Mesodermal cell (in vitro differentiated cells): Measurements from ENCODE around the gene LRRTM4.
"Not testable (repeated sequence)": the region's sequence is repeated elsewhere in the genome, so short reads cannot be mapped to it uniquely, and the experiment has no call there.

Source experiments
- H3K27ac ChIP-seq: 2 replicates; pipeline ENCODE4 v1.7.0; 2013; ENCODE audit warnings: mild to moderate bottlenecking, low read depth, low read length, moderate library complexity; ENCODE audit not compliant: severe bottlenecking
- H3K36me3 ChIP-seq: 2 replicates; pipeline ENCODE4 v1.7.1; 2013; ENCODE audit warnings: mild to moderate bottlenecking, low read length, moderate library complexity; ENCODE audit not compliant: control insufficient read depth, insufficient read depth
- H3K4me1 ChIP-seq: one replicate; pipeline ENCODE4 v1.7.1; 2013; ENCODE audit warnings: mild to moderate bottlenecking, low read length; ENCODE audit not compliant: insufficient read depth, control insufficient read depth, poor library complexity, severe bottlenecking
- H3K4me3 ChIP-seq: 2 replicates; pipeline ENCODE4 v1.7.0; 2013; ENCODE audit warnings: low read length, control low read depth, mild to moderate bottlenecking; ENCODE audit not compliant: insufficient read depth, poor library complexity, severe bottlenecking; ENCODE audit errors: extremely low read depth
- H3K9me3 ChIP-seq: 2 replicates; pipeline ENCODE4 v1.7.1; 2013; ENCODE audit warnings: mild to moderate bottlenecking, low read length, moderate library complexity; ENCODE audit not compliant: control insufficient read depth
- WGBS, 2 experiments: methylation state at CpG; one replicate each; pipeline ENCODE4 v1.1.5; 2013; ENCODE audit warnings: missing lambda C conversion rate in 2 of 2; ENCODE audit not compliant: insufficient coverage in 2 of 2; 5-methylcytosine and 5-hydroxymethylcytosine counted together

Gene LRRTM4

DNA sequence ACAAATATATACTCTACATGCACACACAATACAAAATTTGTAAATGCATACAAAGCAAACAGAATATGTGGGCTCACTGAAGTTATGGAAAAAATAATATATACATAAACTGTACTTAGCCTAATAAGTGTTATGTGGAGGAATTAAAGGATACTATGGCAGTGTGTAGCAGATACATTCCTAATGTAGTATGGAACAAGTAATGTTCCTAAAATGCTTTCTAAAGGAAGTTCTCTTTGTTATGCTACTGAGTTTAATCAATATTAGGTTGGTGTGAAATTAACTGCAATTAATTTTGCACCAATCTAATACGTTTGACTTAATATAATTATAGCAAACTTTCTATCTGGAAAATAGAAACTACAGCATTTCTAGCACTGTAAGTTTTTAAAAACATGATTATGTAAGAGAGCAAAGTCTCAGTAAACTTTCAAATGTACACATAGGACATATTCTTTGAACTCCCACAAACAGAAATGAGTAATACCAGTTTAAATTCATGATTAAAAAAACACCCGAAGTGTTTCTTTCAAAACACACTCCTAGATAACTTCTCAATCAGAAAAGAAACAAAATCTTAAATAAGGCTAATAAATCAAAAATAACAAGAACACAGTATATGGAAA is 331.3 kb downstream of the LRRTM4 start:
- no CpG with 5 or more reads among the region's 2 CpGs for WGBS, 2 experiments
- Histone ChIP-seq H3K4me1 (no peaks in the 10 kb centered on the region), H3K27ac (no peak overlapping the region), H3K9me3 (no peaks in the 10 kb centered on the region), H3K4me3 (no peak overlapping the region), H3K36me3 (no peaks in the 10 kb centered on the region)

DNA sequence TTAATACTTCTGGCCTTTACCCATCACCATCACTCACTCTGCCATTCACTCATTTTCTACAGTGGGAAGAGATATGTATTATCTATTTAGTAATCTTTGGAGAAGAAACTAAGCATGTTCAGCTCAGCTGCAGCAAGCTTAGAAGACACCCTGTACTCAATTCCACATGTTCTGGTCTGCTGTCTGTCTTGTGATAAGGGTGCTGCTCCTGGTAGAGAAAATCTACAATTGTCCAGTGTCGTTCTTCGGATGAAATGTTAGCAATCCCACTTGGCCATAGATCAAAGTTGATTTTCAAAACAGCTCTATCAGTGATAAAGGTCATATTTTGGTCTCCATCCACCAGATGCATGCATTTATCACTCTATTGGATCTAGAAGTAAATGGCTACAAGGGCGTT is 337.1 kb downstream of the LRRTM4 start:
- no peaks in the 10 kb centered on the region for H3K4me1 ChIP-seq
- no peak overlapping the region for H3K4me3 ChIP-seq
- H3K27ac ChIP-seq: no peak overlapping the region
- H3K9me3 ChIP-seq: no peaks in the 10 kb centered on the region
- H3K36me3 ChIP-seq: no peaks in the 10 kb centered on the region
- 92% methylated on average over 2 of the region's 3 CpGs; no CpG with 5 or more reads in 1 of the 2 experiments for WGBS, 2 experiments

DNA sequence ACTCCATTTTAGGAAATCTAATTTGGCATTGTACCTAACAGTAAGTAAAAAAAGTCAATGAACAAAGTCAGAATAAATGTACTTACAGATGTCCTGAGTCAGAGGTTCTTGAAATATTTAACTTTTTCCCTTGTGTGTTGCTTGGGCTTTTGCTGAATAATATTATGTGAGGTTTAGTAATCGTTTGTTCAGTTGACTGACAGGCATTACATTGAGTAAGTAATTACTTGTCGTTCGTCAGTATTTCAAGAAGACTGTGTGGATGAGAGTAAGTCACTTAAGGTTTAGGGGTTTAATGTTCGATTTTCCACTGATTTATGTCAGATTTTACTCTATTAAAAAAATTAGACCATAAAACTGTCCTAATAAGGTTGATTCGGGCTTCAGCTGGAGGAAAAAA is 342.9 kb downstream of the LRRTM4 start:
- Histone ChIP-seq H3K36me3 (no peaks in the 10 kb centered on the region), H3K27ac (no peak overlapping the region), H3K4me1 (no peaks in the 10 kb centered on the region), H3K4me3 (no peak overlapping the region), H3K9me3 (no peaks in the 10 kb centered on the region)
- 100% methylated on average over 1 of the region's 5 CpGs; no CpG with 5 or more reads in 1 of the 2 experiments for whole genome bisulfite sequencing, 2 experiments

DNA sequence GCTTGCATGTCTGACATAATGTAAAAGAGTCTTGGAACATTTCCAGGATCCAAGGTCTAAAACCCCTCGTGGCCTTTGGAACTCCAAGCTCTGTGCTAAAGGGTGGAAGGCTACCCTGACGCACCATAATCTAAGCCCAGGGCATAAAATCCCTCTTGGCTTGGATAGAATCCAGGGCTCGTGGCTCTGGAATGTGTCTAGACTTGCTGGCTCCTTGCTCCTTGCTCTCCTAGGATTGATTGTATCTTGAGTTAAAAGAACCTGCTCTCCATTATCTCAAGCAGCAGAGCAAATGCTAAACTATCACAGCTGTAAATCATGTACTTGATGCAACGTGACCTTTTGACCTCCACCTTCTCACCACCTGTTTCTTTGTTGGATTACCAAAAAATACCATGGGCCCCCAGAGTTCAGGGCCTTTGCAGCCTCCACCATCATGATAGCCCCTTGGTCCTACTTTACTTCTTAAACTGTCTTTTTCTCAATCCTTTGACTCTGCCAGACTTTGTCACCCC is 346.9 kb downstream of the LRRTM4 start:
- H3K4me3 ChIP-seq, H3K36me3 ChIP-seq, H3K9me3 ChIP-seq, H3K27ac ChIP-seq, H3K4me1 ChIP-seq: not testable (repeated sequence)
- whole genome bisulfite sequencing, 2 experiments: 82 to 83% methylated on average over 3 of the region's 4 CpGs

- no peak overlapping the region for H3K4me3 ChIP-seq
- no peak overlapping the region for H3K27ac ChIP-seq
- H3K9me3 ChIP-seq: peaks cover 4% of the 10 kb centered on the region
- H3K36me3 ChIP-seq: no peaks in the 10 kb centered on the region
- 100% methylated on average over 1 of the region's 2 CpGs; no CpG with 5 or more reads in 1 of the 2 experiments for WGBS, 2 experiments
- no peaks in the 10 kb centered on the region for H3K4me1 ChIP-seq
Measured at GRCh38 chr2:77169426-77169825, 352.8 kb downstream of the LRRTM4 start.

DNA sequence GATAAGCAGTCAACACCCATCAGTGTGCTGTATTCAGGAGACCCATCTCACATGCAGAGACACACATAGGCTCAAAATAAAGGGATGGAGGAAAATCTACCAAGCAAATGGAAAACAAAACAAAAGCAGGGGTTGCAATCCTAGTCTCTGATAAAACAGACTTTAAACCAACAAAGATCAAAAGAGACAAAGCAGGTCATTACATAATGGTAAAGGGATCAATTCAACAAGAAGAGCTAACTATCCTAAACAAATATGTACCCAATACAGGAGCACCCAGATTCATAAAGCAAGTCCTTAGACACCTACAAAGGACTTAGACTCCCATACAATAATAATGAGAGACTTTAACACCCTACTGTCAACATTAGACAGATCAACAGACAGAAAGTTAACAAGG is 358.2 kb downstream of the LRRTM4 start:
- H3K27ac ChIP-seq, H3K4me1 ChIP-seq, H3K9me3 ChIP-seq, H3K36me3 ChIP-seq, H3K4me3 ChIP-seq: not testable (repeated sequence)

DNA sequence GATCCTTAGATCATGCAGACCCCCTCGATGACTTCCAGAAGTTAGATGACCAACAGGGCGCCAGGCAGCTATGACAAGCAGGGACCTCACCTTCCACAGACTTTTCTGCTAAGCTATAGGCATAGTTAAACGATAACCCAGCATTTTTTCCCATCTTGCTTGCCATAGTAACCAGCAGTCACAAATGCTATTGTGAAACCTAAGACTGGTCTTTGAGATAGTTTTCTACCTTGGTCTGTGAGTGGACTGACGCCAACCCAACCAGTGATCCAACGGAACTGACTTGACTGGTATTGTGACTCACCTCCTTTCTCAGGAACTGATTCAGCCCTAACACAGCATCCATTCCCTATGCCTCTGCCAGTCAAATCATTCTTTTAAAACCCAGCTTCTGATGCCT is 361.2 kb downstream of the LRRTM4 start:
- Histone ChIP-seq H3K27ac (no peak overlapping the region), H3K36me3 (no peaks in the 10 kb centered on the region), H3K9me3 (no peaks in the 10 kb centered on the region), H3K4me1 (no peaks in the 10 kb centered on the region), H3K4me3 (no peak overlapping the region)
- WGBS, 2 experiments: 86 to 97% methylated on average over 3 to 4 of the region's 5 CpGs

GRCh38 chr2:77156599-77156998 is 365.6 kb downstream of the LRRTM4 start:
- Histone ChIP-seq H3K4me1 (peaks cover 3% of the 10 kb centered on the region), H3K27ac (no peak overlapping the region), H3K36me3 (no peaks in the 10 kb centered on the region), H3K4me3 (no peak overlapping the region), H3K9me3 (no peaks in the 10 kb centered on the region)
- 76% methylated on average over 2 of the region's 3 CpGs; no CpG with 5 or more reads in 1 of the 2 experiments for WGBS, 2 experiments

DNA sequence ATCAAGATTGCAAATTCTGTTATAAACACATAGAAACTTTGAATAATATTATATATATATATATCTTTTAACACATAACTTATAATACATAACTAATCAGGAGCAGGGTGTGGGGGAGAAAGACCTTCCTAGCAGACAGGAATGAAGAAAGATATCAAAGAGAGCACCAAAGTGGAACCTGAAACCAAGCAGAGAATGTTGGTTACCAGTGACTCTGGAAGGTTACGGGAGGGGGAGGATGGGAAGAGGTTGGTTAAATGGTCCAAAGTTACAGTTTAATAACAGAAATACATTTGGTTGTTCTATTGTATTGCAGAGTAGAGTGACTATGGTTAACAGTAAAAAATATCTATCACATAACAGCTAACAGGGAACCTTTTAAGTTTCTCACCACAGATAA is 366.7 kb downstream of the LRRTM4 start:
- Histone ChIP-seq H3K27ac (no peak overlapping the region), H3K4me1 (peaks cover 3% of the 10 kb centered on the region), H3K4me3 (no peak overlapping the region), H3K9me3 (no peaks in the 10 kb centered on the region), H3K36me3 (no peaks in the 10 kb centered on the region)
- WGBS, 2 experiments: no CpG with 5 or more reads among the region's 1 CpG

DNA sequence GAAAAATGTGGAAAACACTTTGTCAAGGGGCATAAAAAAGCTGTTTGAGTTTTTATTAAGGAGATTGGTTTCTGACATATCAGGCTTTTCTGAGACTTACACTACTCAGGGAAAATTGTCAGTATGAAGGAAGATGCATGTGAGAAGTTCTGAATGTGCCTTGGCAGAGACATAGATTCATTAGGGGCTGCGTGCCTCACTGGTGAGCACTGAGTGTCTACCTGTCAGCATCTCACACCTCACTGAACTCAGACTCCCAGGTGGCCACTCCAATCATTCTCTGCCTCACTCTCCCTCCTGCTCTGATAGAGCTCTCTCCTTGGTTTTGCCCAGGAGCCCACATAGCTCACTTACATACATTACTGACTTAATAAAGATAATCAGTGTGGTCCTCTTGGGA is 372.6 kb downstream of the LRRTM4 start:
- Histone ChIP-seq H3K4me1 (no peaks in the 10 kb centered on the region), H3K9me3 (no peaks in the 10 kb centered on the region), H3K27ac (no peak overlapping the region), H3K36me3 (no peaks in the 10 kb centered on the region), H3K4me3 (no peak overlapping the region)
- WGBS, 2 experiments: 88 to 100% methylated on average over 1 of the region's 1 CpG

DNA sequence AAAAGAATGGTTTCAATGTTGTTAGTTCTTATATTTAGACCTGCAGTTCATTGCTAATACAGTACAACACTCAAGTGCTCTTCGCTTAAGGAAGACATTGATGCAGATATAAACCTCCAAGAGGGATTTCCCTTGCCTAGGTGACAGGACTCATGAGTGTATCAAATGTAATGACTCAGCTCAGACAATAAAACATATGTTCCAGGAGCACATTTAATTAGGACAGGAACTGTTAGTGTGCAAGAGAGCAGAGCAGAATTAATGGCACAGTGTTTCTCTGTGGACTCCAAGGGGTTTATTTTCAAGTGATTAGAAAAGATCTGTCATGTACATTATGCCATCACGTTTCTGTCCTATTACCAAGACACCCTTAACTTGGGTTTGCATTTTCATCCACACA is 375.0 kb downstream of the LRRTM4 start:
- WGBS, 2 experiments: no CpG with 5 or more reads among the region's 2 CpGs
- H3K9me3 ChIP-seq: no peaks in the 10 kb centered on the region
- H3K4me3 ChIP-seq: no peak overlapping the region
- no peaks in the 10 kb centered on the region for H3K4me1 ChIP-seq
- H3K27ac ChIP-seq: no peak overlapping the region
- H3K36me3 ChIP-seq: no peaks in the 10 kb centered on the region
